ENCODE results near the gene GPR183.
"Not testable (repeated sequence)": the region's sequence is repeated elsewhere in the genome, so short reads cannot be mapped to it uniquely, and the experiment has no call there.

- not testable (repeated sequence) for TF ChIP-seq POLR2A (IDR thresholded peaks at IDR 0.05; ENCODE audit: low read depth); CTCF (IDR thresholded peaks at IDR 0.05); POLR2AphosphoS5 (IDR thresholded peaks at IDR 0.05); EP300 (IDR thresholded peaks at IDR 0.05)
These were observed 58.0 kb downstream of the GPR183 start for GRCh38 chr13:99249178-99249577.
